HG03342 (cell line): ENCODE measurements around the gene GCN1.

Experiments used
- ATAC-seq: cut with Tn5 transposase; IDR thresholded peaks from one replicate; pipeline ENCODE4 v1.9.1; 2021; ENCODE audit warnings: mild to moderate bottlenecking, moderate library complexity; ENCODE audit not compliant: unreplicated experiment

Gene GCN1

GRCh38 chr12:120095736-120096135 is 98.8 kb downstream of the GCN1 start:
- ATAC-seq: no peak

- ATAC-seq: no peak
Observed at GRCh38 chr12:120095331-120095730, 99.2 kb downstream of the GCN1 start.

GRCh38 chr12:120094485-120094884 is 100.0 kb downstream of the GCN1 start:
- no peak for ATAC-seq

- ATAC-seq: no peak
Observed at GRCh38 chr12:120093592-120094355, 100.7 kb downstream of the GCN1 start.

GRCh38 chr12:120093336-120093591 is 101.3 kb downstream of the GCN1 start:
- no peak for ATAC-seq

GRCh38 chr12:120092551-120093335 is 101.8 kb downstream of the GCN1 start:
- ATAC-seq: no peak

GRCh38 chr12:120091371-120092090 is 103.0 kb downstream of the GCN1 start:
- ATAC-seq: no peak

GRCh38 chr12:120090626-120091295 is 103.8 kb downstream of the GCN1 start:
- no peak for ATAC-seq

GRCh38 chr12:120090206-120090605 is 104.3 kb downstream of the GCN1 start:
- no peak for ATAC-seq

- ATAC-seq: no peak
Observed at GRCh38 chr12:120089796-120090195, 104.7 kb downstream of the GCN1 start.

- ATAC-seq: no peak
Observed at GRCh38 chr12:120089105-120089504, 105.4 kb downstream of the GCN1 start.

GRCh38 chr12:120086801-120087621 is 107.5 kb downstream of the GCN1 start:
- peak; percentile 97 for ATAC-seq

GRCh38 chr12:120085920-120086645 is 108.4 kb downstream of the GCN1 start:
- ATAC-seq: no peak

GRCh38 chr12:120081641-120082040 is 112.9 kb downstream of the GCN1 start:
- no peak for ATAC-seq

GRCh38 chr12:120079411-120080400 is 114.8 kb downstream of the GCN1 start:
- no peak for ATAC-seq

- no peak for ATAC-seq
Observed at GRCh38 chr12:120078868-120079267, 115.6 kb downstream of the GCN1 start.

- ATAC-seq: no peak
Observed at GRCh38 chr12:120077260-120077659, 117.3 kb downstream of the GCN1 start.
